Neutrophil (primary cell): ENCODE measurements around the gene CDIPT.

Experiments used
- H3K27ac ChIP-seq: fragments of 200-600 bp; sonication (generic); 2 replicates; pipeline ENCODE4 v1.5.1; 2016; ENCODE audit warnings: mild to moderate bottlenecking, moderate library complexity
- H3K27me3 ChIP-seq: fragments of 200-600 bp; sonication (generic); 2 replicates; pipeline ENCODE4 v1.6.0; 2016; ENCODE audit warnings: mild to moderate bottlenecking
- H3K36me3 ChIP-seq: fragments of 200-600 bp; sonication (generic); 2 replicates; pipeline ENCODE4 v1.5.1; 2017
- H3K4me1 ChIP-seq, 2 experiments: fragments of 200-600 bp in 1 of 2; sonication (generic) in 1 of 2; 1 replicate in 1 of 2; 2 replicates in 1 of 2; pipeline versions ENCODE4 v1.5.1 to v1.6.1; 2013 to 2016; ENCODE audit warnings: low read depth in 1 of 2, low read length in 1 of 2, mild to moderate bottlenecking in 1 of 2, moderate library complexity in 1 of 2; ENCODE audit not compliant: control insufficient read depth in 1 of 2, insufficient read depth in 1 of 2
- H3K4me3 ChIP-seq, 2 experiments: fragments of 200-600 bp in 1 of 2; sonication (generic) in 1 of 2; 1 replicate in 1 of 2; 2 replicates in 1 of 2; pipeline ENCODE4 v1.5.1; 2013 to 2016; ENCODE audit warnings: low read depth in 1 of 2, low read length in 1 of 2, mild to moderate bottlenecking in 1 of 2, moderate library complexity in 1 of 2
- H3K9me3 ChIP-seq: fragments of 200-600 bp; sonication (generic); 2 replicates; pipeline ENCODE4 v1.5.1; 2016
- CTCF ChIP-seq: fragments of 200-600 bp; sonication (generic); IDR thresholded peaks from 2 replicates; pipeline ENCODE4 v1.5.1; 2016; ENCODE audit warnings: antibody characterized with exemption

CDIPT gene

GRCh38 chr16:29821643-29822115 is 41.3 kb downstream of the CDIPT start:
- no peak for TF ChIP-seq CTCF
- Histone ChIP-seq H3K9me3 (no peaks in the 10 kb centered on the region), H3K4me3 (peak overlapping the region; percentile 84 to 99), H3K4me1 (peaks cover 79 to 93% of the 10 kb centered on the region in 2 experiments), H3K36me3 (no peaks in the 10 kb centered on the region), H3K27me3 (no peaks in the 10 kb centered on the region), H3K27ac (peak overlapping the region; percentile 89)

GRCh38 chr16:29820730-29821642 is 42.0 kb downstream of the CDIPT start:
- TF ChIP-seq CTCF: no peak
- Histone ChIP-seq H3K4me1 (peaks cover 75 to 90% of the 10 kb centered on the region in 2 experiments), H3K27me3 (no peaks in the 10 kb centered on the region), H3K27ac (peak overlapping the region; percentile 89), H3K9me3 (no peaks in the 10 kb centered on the region), H3K36me3 (no peaks in the 10 kb centered on the region), H3K4me3 (peak overlapping the region; percentile 84 to 99)

GRCh38 chr16:29820271-29820701 is 42.7 kb downstream of the CDIPT start, which contains the start of gene MVP:
Gene MVP (plus strand): TSS chr16:29820462. CDS start chr16:29830550, 10,088 bp downstream.
- Histone ChIP-seq H3K27me3 (no peaks in the 10 kb centered on the region), H3K27ac (peak within 1 kb of the TSS; percentile 89), H3K4me1 (peaks cover 73 to 89% of the 10 kb centered on the region in 2 experiments), H3K9me3 (no peaks in the 10 kb centered on the region), H3K4me3 (peak within 1 kb of the TSS; percentile 84 to 99), H3K36me3 (no peaks in the 10 kb centered on the region)
- TF ChIP-seq CTCF: peak; percentile 19

GRCh38 chr16:29819506-29819905 is 43.5 kb downstream of the CDIPT start:
- H3K36me3 ChIP-seq: no peaks in the 10 kb centered on the region
- TF ChIP-seq CTCF: no peak
- H3K4me1 ChIP-seq: peaks cover 74 to 89% of the 10 kb centered on the region in 2 experiments
- H3K4me3 ChIP-seq: peak overlapping the region; percentile 84 to 99
- H3K9me3 ChIP-seq: no peaks in the 10 kb centered on the region
- peaks cover 3% of the 10 kb centered on the region for H3K27me3 ChIP-seq
- H3K27ac ChIP-seq: peak overlapping the region; percentile 89

GRCh38 chr16:29818082-29818481 is 44.9 kb downstream of the CDIPT start:
- no peaks in the 10 kb centered on the region for H3K36me3 ChIP-seq
- peaks cover 66 to 86% of the 10 kb centered on the region in 2 experiments for H3K4me1 ChIP-seq
- peaks cover 17% of the 10 kb centered on the region for H3K27me3 ChIP-seq
- peak overlapping the region; percentile 89 for H3K27ac ChIP-seq
- H3K9me3 ChIP-seq: no peaks in the 10 kb centered on the region
- no peak for TF ChIP-seq CTCF
- no peak overlapping the region for H3K4me3 ChIP-seq
